Measurements from ENCODE around the gene CRISPLD2. TPM values are rescaled to one million over a fixed set of nuclear protein-coding genes. Genes with fewer than 3 reads are reported as not detected.

CRISPLD2 gene, protein sequence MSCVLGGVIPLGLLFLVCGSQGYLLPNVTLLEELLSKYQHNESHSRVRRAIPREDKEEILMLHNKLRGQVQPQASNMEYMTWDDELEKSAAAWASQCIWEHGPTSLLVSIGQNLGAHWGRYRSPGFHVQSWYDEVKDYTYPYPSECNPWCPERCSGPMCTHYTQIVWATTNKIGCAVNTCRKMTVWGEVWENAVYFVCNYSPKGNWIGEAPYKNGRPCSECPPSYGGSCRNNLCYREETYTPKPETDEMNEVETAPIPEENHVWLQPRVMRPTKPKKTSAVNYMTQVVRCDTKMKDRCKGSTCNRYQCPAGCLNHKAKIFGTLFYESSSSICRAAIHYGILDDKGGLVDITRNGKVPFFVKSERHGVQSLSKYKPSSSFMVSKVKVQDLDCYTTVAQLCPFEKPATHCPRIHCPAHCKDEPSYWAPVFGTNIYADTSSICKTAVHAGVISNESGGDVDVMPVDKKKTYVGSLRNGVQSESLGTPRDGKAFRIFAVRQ
- total RNA-seq = 1 to 10 TPM in 1 of 2 donors, under 1 TPM in 1; 0.43 to 1.7 TPM

DNA sequence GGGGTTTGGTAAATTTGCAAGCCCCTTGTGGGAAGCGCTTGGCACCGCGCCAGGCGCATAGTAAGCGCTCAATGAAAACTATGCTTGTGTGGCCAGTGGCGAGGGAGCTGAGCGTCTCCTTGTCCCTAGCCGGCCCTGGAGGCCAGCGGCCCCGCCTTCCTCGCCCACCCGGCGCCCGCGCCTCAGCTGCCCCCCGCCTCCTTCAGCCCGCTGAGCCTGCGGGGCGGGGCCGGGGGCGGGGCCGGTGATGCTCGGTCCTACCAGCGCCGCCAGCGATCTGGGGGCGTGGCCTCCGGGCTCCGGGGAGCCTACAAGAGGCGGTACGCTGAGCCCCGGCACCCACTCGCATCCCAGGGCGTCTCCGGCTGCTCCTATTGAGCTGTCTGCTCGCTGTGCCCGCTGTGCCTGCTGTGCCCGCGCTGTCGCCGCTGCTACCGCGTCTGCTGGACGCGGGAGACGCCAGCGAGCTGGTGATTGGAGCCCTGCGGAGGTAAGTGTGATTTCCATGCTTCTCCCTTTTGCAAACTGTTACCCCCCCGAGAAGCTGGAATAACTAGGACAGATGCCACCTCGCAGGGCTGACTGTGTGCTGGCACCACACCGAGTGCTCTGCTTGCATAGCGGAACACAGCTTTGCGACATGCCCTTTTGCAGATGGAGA lies at the start of gene CRISPLD2:
TSS of gene CRISPLD2 (plus strand) at position 342 of the 661 bp plus-strand sequence. CDS start 18,511 bp downstream, outside the sequence.
- H3K36me3 Mint-ChIP-seq = no peaks in the 10 kb centered on the region
- H3K27me3 Mint-ChIP-seq = peaks cover 14 to 25% of the 10 kb centered on the region in 2 donors
- no peaks in the 10 kb centered on the region for H3K9me3 Mint-ChIP-seq
- peak within 1 kb of the TSS; percentile 78 for H3K4me3 Mint-ChIP-seq
- peak; percentile 90 for DNase-seq (ENCODE audit: low spot score)
- H3K27ac Mint-ChIP-seq = no peak within 1 kb of the TSS
- H3K4me1 Mint-ChIP-seq (ENCODE audit: low read depth in 2 of 2) = peaks cover 8 to 9% of the 10 kb centered on the region in 2 donors
- ATAC-seq = peak; percentile 93 to 96

- DNase-seq (ENCODE audit: low spot score) = no peak
- H3K4me1 Mint-ChIP-seq (ENCODE audit: low read depth in 2 of 2) = peaks cover 0 to 2% of the 10 kb centered on the region in 2 donors
Observed at GRCh38 chr16:84773312-84773711, 46.5 kb upstream of the CRISPLD2 start.

DNA sequence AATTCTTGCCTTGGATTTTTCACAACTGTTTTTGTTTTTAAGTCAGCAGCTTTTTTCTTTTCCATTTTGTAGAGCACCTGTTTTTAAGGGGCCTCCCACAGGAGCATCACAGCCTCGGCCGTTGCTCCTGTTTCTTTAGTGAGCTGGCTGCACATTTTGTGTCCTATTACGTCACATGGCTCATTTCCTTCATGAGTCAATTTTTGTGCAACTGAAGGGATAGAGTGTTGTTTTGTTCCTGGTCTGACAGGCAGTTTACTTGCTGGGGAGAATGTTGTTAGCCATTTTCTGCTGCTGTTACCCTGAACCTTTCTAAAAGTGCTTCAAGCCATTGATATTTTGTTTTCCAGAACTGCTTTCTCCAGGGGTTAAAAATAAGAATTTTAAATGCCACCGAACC lies 45.0 kb upstream of the CRISPLD2 start:
- peak overlapping the region in 1 of 2 donors; percentile 50 for H3K27ac Mint-ChIP-seq
- no peaks in the 10 kb centered on the region for H3K9me3 Mint-ChIP-seq
- H3K4me3 Mint-ChIP-seq = no peak overlapping the region

More at GRCh38 chr16:84773312-84773711, 46.5 kb upstream of the CRISPLD2 start:
- Mint-ChIP-seq H3K9me3 (no peaks in the 10 kb centered on the region), H3K36me3 (peaks cover 22% of the 10 kb centered on the region), H3K27me3 (no peaks in the 10 kb centered on the region), H3K27ac (no peak overlapping the region), H3K4me3 (no peak overlapping the region)
- ATAC-seq = no peak

DNA sequence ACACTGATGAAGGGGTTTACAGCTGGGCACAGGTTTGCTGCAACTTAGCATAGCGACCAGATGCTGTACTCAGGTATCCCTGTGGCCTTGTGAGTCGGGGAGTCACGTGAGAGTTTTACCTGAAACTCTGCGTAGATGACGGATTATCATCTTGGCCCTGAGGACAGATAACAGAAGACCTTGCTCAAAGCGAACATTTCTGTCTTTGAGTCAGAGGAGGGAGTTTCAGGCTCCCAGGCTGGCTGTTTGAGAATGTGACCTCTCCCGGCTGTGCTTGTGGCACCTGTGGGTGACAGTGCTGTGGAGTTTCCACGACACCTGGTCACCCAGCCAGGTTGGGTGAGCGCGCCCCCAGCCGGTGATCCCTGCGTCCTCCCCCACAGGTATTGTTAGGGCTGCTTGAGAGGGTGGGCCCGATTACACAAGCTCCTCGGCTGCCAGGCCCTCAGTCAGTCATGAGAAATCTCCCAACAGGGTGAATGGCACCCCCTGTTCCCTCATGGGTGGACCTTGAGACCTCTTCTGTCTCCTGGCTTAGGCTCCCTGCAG lies 44.4 kb upstream of the CRISPLD2 start:
- DNase-seq (ENCODE audit: low spot score) (no peak), ATAC-seq (no peak)
- Mint-ChIP-seq H3K4me1 (ENCODE audit: low read depth in 2 of 2) (peaks cover 0 to 2% of the 10 kb centered on the region in 2 donors), H3K4me3 (no peak overlapping the region), H3K27ac (no peak overlapping the region), H3K36me3 (peaks cover 26% of the 10 kb centered on the region), H3K27me3 (no peaks in the 10 kb centered on the region), H3K9me3 (no peaks in the 10 kb centered on the region)

More for the DNA sequence above, 45.0 kb upstream of the CRISPLD2 start:
- H3K36me3 Mint-ChIP-seq = peaks cover 23% of the 10 kb centered on the region
- ATAC-seq (no peak), DNase-seq (ENCODE audit: low spot score) (no peak)
- H3K4me1 Mint-ChIP-seq (ENCODE audit: low read depth in 2 of 2) = peaks cover 0 to 2% of the 10 kb centered on the region in 2 donors
- no peaks in the 10 kb centered on the region for H3K27me3 Mint-ChIP-seq

- DNase-seq (ENCODE audit: low spot score) (no peak), ATAC-seq (no peak)
- no peaks in the 10 kb centered on the region for H3K9me3 Mint-ChIP-seq
- H3K27me3 Mint-ChIP-seq = no peaks in the 10 kb centered on the region
- H3K4me1 Mint-ChIP-seq (ENCODE audit: low read depth in 2 of 2) = peaks cover 0 to 2% of the 10 kb centered on the region in 2 donors
- no peak overlapping the region for H3K27ac Mint-ChIP-seq
- no peak overlapping the region for H3K4me3 Mint-ChIP-seq
- H3K36me3 Mint-ChIP-seq = peaks cover 26% of the 10 kb centered on the region
Observed at GRCh38 chr16:84777435-84777834, 42.4 kb upstream of the CRISPLD2 start.

GRCh38 chr16:84778720-84779119 lies 41.1 kb upstream of the CRISPLD2 start:
- Mint-ChIP-seq H3K9me3 (no peaks in the 10 kb centered on the region), H3K27ac (no peak overlapping the region), H3K4me1 (ENCODE audit: low read depth in 2 of 2) (peaks cover 0 to 2% of the 10 kb centered on the region in 2 donors), H3K27me3 (no peaks in the 10 kb centered on the region), H3K4me3 (no peak overlapping the region), H3K36me3 (peaks cover 26% of the 10 kb centered on the region)
- ATAC-seq (no peak), DNase-seq (ENCODE audit: low spot score) (no peak)

GRCh38 chr16:84780063-84780462 lies 39.7 kb upstream of the CRISPLD2 start:
- no peaks in the 10 kb centered on the region for H3K27me3 Mint-ChIP-seq
- no peak overlapping the region for H3K4me3 Mint-ChIP-seq
- no peak for ATAC-seq
- H3K27ac Mint-ChIP-seq = no peak overlapping the region
- H3K36me3 Mint-ChIP-seq = peaks cover 20% of the 10 kb centered on the region
- DNase-seq (ENCODE audit: low spot score) = no peak
- no peaks in the 10 kb centered on the region for H3K9me3 Mint-ChIP-seq
- H3K4me1 Mint-ChIP-seq (ENCODE audit: low read depth in 2 of 2) = no peaks in the 10 kb centered on the region

- ATAC-seq (no peak), DNase-seq (ENCODE audit: low spot score) (no peak)
- Mint-ChIP-seq H3K27ac (no peak overlapping the region), H3K27me3 (no peaks in the 10 kb centered on the region), H3K4me1 (ENCODE audit: low read depth in 2 of 2) (no peaks in the 10 kb centered on the region), H3K36me3 (peaks cover 17% of the 10 kb centered on the region), H3K9me3 (no peaks in the 10 kb centered on the region), H3K4me3 (no peak overlapping the region)
Observed at GRCh38 chr16:84780544-84781376, 39.0 kb upstream of the CRISPLD2 start.

DNA sequence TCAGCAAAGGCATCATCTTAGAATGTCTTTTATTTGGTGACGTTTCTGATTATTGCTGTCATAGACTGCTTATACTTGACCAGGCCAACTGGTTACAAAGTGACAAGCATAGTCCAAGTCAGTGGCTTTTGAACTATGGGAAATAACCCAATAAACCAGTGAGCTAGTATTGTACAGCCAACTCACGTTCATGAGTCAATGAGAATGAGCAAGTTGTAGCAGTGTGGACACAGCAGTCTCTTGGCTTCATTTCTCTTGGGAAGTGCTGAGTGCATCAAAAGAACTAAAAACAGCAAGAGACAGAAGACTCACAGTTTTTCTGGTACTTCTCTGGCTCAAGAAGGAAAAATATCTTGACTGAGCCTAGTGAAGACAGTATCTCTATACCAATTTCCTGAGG lies 36.9 kb upstream of the CRISPLD2 start:
- no peaks in the 10 kb centered on the region for H3K9me3 Mint-ChIP-seq
- no peaks in the 10 kb centered on the region for H3K27me3 Mint-ChIP-seq
- H3K36me3 Mint-ChIP-seq = peaks cover 15% of the 10 kb centered on the region
- DNase-seq (ENCODE audit: low spot score) = no peak
- no peaks in the 10 kb centered on the region for H3K4me1 Mint-ChIP-seq (ENCODE audit: low read depth in 2 of 2)
- H3K4me3 Mint-ChIP-seq = no peak overlapping the region
- no peak overlapping the region for H3K27ac Mint-ChIP-seq
- ATAC-seq = no peak

- Mint-ChIP-seq H3K4me1 (ENCODE audit: low read depth in 2 of 2) (no peaks in the 10 kb centered on the region), H3K36me3 (no peaks in the 10 kb centered on the region), H3K27me3 (no peaks in the 10 kb centered on the region), H3K9me3 (no peaks in the 10 kb centered on the region), H3K27ac (no peak overlapping the region), H3K4me3 (no peak overlapping the region)
- DNase-seq (ENCODE audit: low spot score) = peak; percentile 29
- no peak for ATAC-seq
Observed at GRCh38 chr16:84785843-84786581, 33.8 kb upstream of the CRISPLD2 start.

DNA sequence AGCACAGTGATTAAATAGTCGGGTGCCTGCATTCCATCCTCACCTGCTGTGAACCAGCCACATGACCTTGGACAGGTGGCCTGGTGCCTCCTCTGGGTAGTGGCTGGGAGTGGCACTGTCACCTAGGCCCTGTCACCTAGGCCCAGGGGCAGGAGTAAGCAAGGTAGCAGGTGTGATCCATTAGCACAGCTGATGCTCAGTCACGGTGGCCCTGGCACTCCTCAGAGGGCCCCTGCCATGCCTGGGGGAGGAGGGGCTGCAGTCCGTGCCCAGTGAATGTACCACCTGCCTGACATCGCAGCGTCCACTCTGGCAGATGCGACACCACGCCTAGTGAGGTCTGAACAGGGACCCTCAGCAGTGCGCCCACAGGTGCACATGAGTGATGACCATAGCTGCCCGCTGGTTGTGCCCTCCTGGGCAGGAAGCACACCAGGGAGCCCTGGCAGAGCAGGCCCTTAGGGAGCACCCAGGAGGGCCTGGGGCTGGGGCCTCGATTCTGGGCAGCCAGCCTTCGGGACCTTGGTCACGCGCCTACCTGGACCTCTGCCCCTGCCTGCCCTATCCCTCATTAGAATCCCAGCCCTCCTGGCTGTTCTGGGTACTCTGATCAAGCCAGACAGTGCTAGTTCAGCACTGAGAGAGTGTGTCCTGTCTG lies 33.1 kb upstream of the CRISPLD2 start:
- H3K27me3 Mint-ChIP-seq = no peaks in the 10 kb centered on the region
- no peak overlapping the region for H3K4me3 Mint-ChIP-seq
- ATAC-seq (peak; percentile 22 to 34), DNase-seq (ENCODE audit: low spot score) (peak; percentile 42)
- H3K4me1 Mint-ChIP-seq (ENCODE audit: low read depth in 2 of 2) = no peaks in the 10 kb centered on the region
- H3K27ac Mint-ChIP-seq = no peak overlapping the region
- H3K9me3 Mint-ChIP-seq = no peaks in the 10 kb centered on the region
- H3K36me3 Mint-ChIP-seq = no peaks in the 10 kb centered on the region

DNA sequence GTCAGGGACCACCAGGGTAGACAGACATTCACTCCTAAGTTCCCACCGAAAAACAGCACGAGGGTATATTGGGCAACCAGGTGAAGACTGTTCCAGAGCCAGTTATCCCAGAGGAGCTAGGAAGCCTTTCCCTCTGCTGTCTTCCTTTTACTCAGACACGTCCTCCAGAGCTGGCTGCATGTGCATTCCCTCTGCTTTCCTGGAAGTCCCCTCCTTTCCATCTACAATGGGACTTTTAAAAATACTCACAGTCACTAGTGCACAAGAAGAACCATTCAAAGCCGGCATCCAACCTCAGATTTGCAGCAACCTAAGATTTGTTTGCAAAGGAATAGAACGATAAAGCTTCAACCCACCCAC lies 32.5 kb upstream of the CRISPLD2 start:
- Mint-ChIP-seq H3K36me3 (no peaks in the 10 kb centered on the region), H3K4me3 (no peak overlapping the region), H3K9me3 (no peaks in the 10 kb centered on the region), H3K27me3 (no peaks in the 10 kb centered on the region), H3K27ac (no peak overlapping the region), H3K4me1 (ENCODE audit: low read depth in 2 of 2) (no peaks in the 10 kb centered on the region)
- ATAC-seq (no peak), DNase-seq (ENCODE audit: low spot score) (peak; percentile 18)

All from natural killer cell treated with Interleukin-12 subunit alpha and Interleukin-12 subunit beta and Interleukin-15 and Interleukin-18, amount 100 ng/mL, for 72 hours (primary cell).